ENCODE measurements around the gene ARL16. TPM values are rescaled to one million over a fixed set of nuclear protein-coding genes. Genes with fewer than 3 reads are reported as not detected.

ARL16 gene
- total RNA-seq, 1 donor from 2014 or later: 29.5 TPM

- no peak for TF ChIP-seq CTCF (IDR thresholded peaks at IDR 0.05)
- Mint-ChIP-seq H3K4me1 (ENCODE audit: low read depth) (peaks cover 4% of the 10 kb centered on the region), H3K27me3 (ENCODE audit: low read depth) (no peaks in the 10 kb centered on the region), H3K36me3 (ENCODE audit: low read depth) (no peaks in the 10 kb centered on the region), H3K9me3 (ENCODE audit: low read depth) (no peaks in the 10 kb centered on the region), H3K4me3 (ENCODE audit: unreplicated experiment) (no peak overlapping the region), H3K27ac (ENCODE audit: unreplicated experiment) (peak overlapping the region; percentile 55)
- no peak for DNase-seq (ENCODE audit: low spot score)
Measured at GRCh38 chr17:81651692-81652091, 31.9 kb downstream of the ARL16 start.

GRCh38 chr17:81650951-81651350 lies 32.6 kb downstream of the ARL16 start:
- no peaks in the 10 kb centered on the region for H3K9me3 Mint-ChIP-seq (ENCODE audit: low read depth)
- no peak for TF ChIP-seq CTCF (IDR thresholded peaks at IDR 0.05)
- H3K4me1 Mint-ChIP-seq (ENCODE audit: low read depth): peaks cover 4% of the 10 kb centered on the region
- no peaks in the 10 kb centered on the region for H3K27me3 Mint-ChIP-seq (ENCODE audit: low read depth)
- DNase-seq (ENCODE audit: low spot score): no peak
- no peak overlapping the region for H3K27ac Mint-ChIP-seq (ENCODE audit: unreplicated experiment)
- H3K4me3 Mint-ChIP-seq (ENCODE audit: unreplicated experiment): no peak overlapping the region
- H3K36me3 Mint-ChIP-seq (ENCODE audit: low read depth): no peaks in the 10 kb centered on the region

GRCh38 chr17:81648707-81649085 lies 34.9 kb downstream of the ARL16 start:
- Mint-ChIP-seq H3K9me3 (ENCODE audit: low read depth) (no peaks in the 10 kb centered on the region), H3K4me1 (ENCODE audit: low read depth) (peaks cover 4% of the 10 kb centered on the region), H3K27me3 (ENCODE audit: low read depth) (no peaks in the 10 kb centered on the region), H3K36me3 (ENCODE audit: low read depth) (no peaks in the 10 kb centered on the region), H3K4me3 (ENCODE audit: unreplicated experiment) (no peak overlapping the region), H3K27ac (ENCODE audit: unreplicated experiment) (no peak overlapping the region)
- no peak for DNase-seq (ENCODE audit: low spot score)
- TF ChIP-seq CTCF (IDR thresholded peaks at IDR 0.05): no peak

- Mint-ChIP-seq H3K36me3 (ENCODE audit: low read depth) (no peaks in the 10 kb centered on the region), H3K27me3 (ENCODE audit: low read depth) (no peaks in the 10 kb centered on the region), H3K4me1 (ENCODE audit: low read depth) (peaks cover 4% of the 10 kb centered on the region), H3K9me3 (ENCODE audit: low read depth) (no peaks in the 10 kb centered on the region), H3K4me3 (ENCODE audit: unreplicated experiment) (no peak overlapping the region), H3K27ac (ENCODE audit: unreplicated experiment) (no peak overlapping the region)
- TF ChIP-seq CTCF (IDR thresholded peaks at IDR 0.05): no peak
- no peak for DNase-seq (ENCODE audit: low spot score)
Measured at GRCh38 chr17:81648013-81648706, 35.4 kb downstream of the ARL16 start.

GRCh38 chr17:81647640-81648012 lies 36.0 kb downstream of the ARL16 start:
- no peaks in the 10 kb centered on the region for H3K36me3 Mint-ChIP-seq (ENCODE audit: low read depth)
- no peak overlapping the region for H3K27ac Mint-ChIP-seq (ENCODE audit: unreplicated experiment)
- no peaks in the 10 kb centered on the region for H3K9me3 Mint-ChIP-seq (ENCODE audit: low read depth)
- H3K4me3 Mint-ChIP-seq (ENCODE audit: unreplicated experiment): no peak overlapping the region
- DNase-seq (ENCODE audit: low spot score): no peak
- peaks cover 4% of the 10 kb centered on the region for H3K4me1 Mint-ChIP-seq (ENCODE audit: low read depth)
- TF ChIP-seq CTCF (IDR thresholded peaks at IDR 0.05): no peak
- no peaks in the 10 kb centered on the region for H3K27me3 Mint-ChIP-seq (ENCODE audit: low read depth)
